ENCODE data around the gene USP17L15. TPM values are rescaled to one million over a fixed set of nuclear protein-coding genes. Genes with fewer than 3 reads are reported as not detected.
"Not testable (repeated sequence)": the region's sequence is repeated elsewhere in the genome, so short reads cannot be mapped to it uniquely, and the experiment has no call there.

Gene USP17L15
- total RNA-seq, 4 donors from 2014 or later, result not detected

- not testable (repeated sequence) for H3K36me3 ChIP-seq, H3K4me1 ChIP-seq, H3K27ac ChIP-seq, H3K27me3 ChIP-seq, H3K9me3 ChIP-seq, H3K4me3 ChIP-seq, ATAC-seq
- WGBS, 2 donors (ENCODE audit: low coverage in 1 of 2), result no CpG with 5 or more reads among the region's 15 CpGs
Observed at GRCh38 chr4:9267319-9267718, 33.1 kb downstream of the USP17L15 start, which contains the start of gene USP17L22. TSS of gene USP17L22 (plus strand) at chr4:9267619. CDS start at chr4:9267619, 0 bp downstream.

- 87% methylated on average over 8 of the region's 10 CpGs for WGBS, 2 donors (ENCODE audit: low coverage in 1 of 2)
- H3K9me3 ChIP-seq, result not testable (repeated sequence)
Observed at GRCh38 chr4:9271719-9272118, 37.5 kb downstream of the USP17L15 start.

More at GRCh38 chr4:9271719-9272118, 37.5 kb downstream of the USP17L15 start:
- H3K4me1 ChIP-seq, H3K27me3 ChIP-seq, H3K36me3 ChIP-seq, H3K4me3 ChIP-seq, ATAC-seq, H3K27ac ChIP-seq: not testable (repeated sequence)

Other genes with a start within 250 kb of the USP17L15 start
- gene FAM90A26, start 64.0 kb upstream of the USP17L15 start, total RNA-seq, result not detected
- not detected for gene USP17L10, start 23.7 kb upstream of the USP17L15 start, total RNA-seq
- gene USP17L11, start 19.0 kb upstream of the USP17L15 start, total RNA-seq, result not detected
- not detected for gene USP17L12, start 14.2 kb upstream of the USP17L15 start, total RNA-seq
- not detected for gene USP17L13, start 9.5 kb upstream of the USP17L15 start, total RNA-seq
- not detected for gene USP17L17, start 9.5 kb downstream of the USP17L15 start, total RNA-seq
- gene USP17L18, start 14.2 kb downstream of the USP17L15 start, total RNA-seq, result not detected
- gene USP17L19, start 19.0 kb downstream of the USP17L15 start, total RNA-seq, result not detected
- not detected for gene USP17L20, start 23.7 kb downstream of the USP17L15 start, total RNA-seq
- gene USP17L21, start 28.5 kb downstream of the USP17L15 start, total RNA-seq, result not detected
- not detected for gene USP17L22, start 33.2 kb downstream of the USP17L15 start, total RNA-seq
- not detected for gene USP17L24, start 90.8 kb downstream of the USP17L15 start, total RNA-seq
- not detected for gene USP17L25, start 95.5 kb downstream of the USP17L15 start, total RNA-seq
- gene USP17L26, start 100.3 kb downstream of the USP17L15 start, total RNA-seq, result not detected
- gene USP17L5, start 105.0 kb downstream of the USP17L15 start, total RNA-seq, result not detected
- not detected for gene USP17L27, start 109.8 kb downstream of the USP17L15 start, total RNA-seq
- not detected for gene USP17L28, start 114.5 kb downstream of the USP17L15 start, total RNA-seq
- gene USP17L29, start 119.3 kb downstream of the USP17L15 start, total RNA-seq, result not detected
- not detected for gene USP17L30, start 128.7 kb downstream of the USP17L15 start, total RNA-seq
- gene DEFB131A, start 210.0 kb downstream of the USP17L15 start, total RNA-seq, result not detected

All from gastroesophageal sphincter (tissue), 4 donors.